ENCODE results near the gene DMGDH. TPM values are rescaled to one million over a fixed set of nuclear protein-coding genes. Genes with fewer than 3 reads are reported as not detected.

Gene DMGDH
- total and polyA plus RNA-seq, 7 experiments from 2014 or later: 0.35 to 2.1 (median 0.68) TPM; not detected in 2

- Histone ChIP-seq H3K27ac (ENCODE audit: low read depth, low read length) (no peak overlapping the region), H3K4me3 (ENCODE audit: low read length) (no peak overlapping the region), H3K9me3 (ENCODE audit: control insufficient read depth in 2 of 3, low read length in 3 of 3) (no peaks in the 10 kb centered on the region), H3K4me1 (ENCODE audit: control insufficient read depth in 2 of 2, insufficient read depth in 2 of 2, low read length in 2 of 2) (no peaks in the 10 kb centered on the region), H3K36me3 (ENCODE audit: control insufficient read depth in 2 of 3, insufficient read depth in 3 of 3, low read length in 3 of 3) (no peaks in the 10 kb centered on the region), H3K27me3 (ENCODE audit: control insufficient read depth in 2 of 2, insufficient read depth in 2 of 2, low read length in 2 of 2) (no peaks in the 10 kb centered on the region)
- intact Hi-C loops (cut with micrococcal nuclease): loop anchor here in 1 of 2 donors (5.0 to 10.0 kb wide), 3 partner anchors 515 to 1062 kb away; no protein-coding TSS in a partner anchor
- CTCF ChIA-PET: interaction anchor here (1.1 to 7.4 kb wide), 4 partner anchors 38 to 112 kb away, joined by 3 to 49 read pairs (median 3); partner anchors contain the start of gene ARSB
- Mint-ChIP-seq H3K9me3 (peaks cover 0 to 5% (median 0%) of the 10 kb centered on the region in 11 donors), H3K4me3 (no peak overlapping the region), H3K27ac (no peak overlapping the region), H3K4me1 (peaks cover 7 to 14% (median 12%) of the 10 kb centered on the region in 7 donors), H3K27me3 (peaks cover 56 to 77% (median 72%) of the 10 kb centered on the region in 5 donors), H3K36me3 (no peaks in the 10 kb centered on the region)
- DNase-seq (no peak), ATAC-seq (no peak)
- POLR2A ChIA-PET: no interaction called here
Measured at GRCh38 chr5:79022771-79023170, 46.7 kb downstream of the DMGDH start.

DNA sequence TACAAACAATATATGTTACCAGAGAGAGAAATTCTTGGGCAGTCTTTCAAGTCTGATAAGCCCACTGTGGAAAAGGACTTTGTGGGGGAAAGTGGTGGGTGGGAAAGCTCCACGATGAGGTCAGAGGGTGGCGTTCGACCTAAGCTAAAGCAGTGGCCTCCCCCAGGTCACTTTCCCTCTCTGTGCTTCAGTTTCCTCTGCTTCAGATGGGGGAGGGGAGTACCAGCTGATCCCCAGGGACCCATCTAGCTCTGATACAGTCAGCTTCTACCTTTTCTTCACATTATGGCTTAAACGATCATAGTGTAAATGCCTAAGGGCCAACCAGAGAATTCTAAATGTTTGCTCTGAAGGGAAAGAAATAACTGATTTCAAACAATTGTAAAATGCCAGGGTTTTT, 47.7 kb downstream of the DMGDH start:
- H3K36me3 ChIP-seq (ENCODE audit: control insufficient read depth in 2 of 3, insufficient read depth in 3 of 3, low read length in 3 of 3): no peaks in the 10 kb centered on the region
- H3K4me3 ChIP-seq (ENCODE audit: low read length): no peak overlapping the region
- H3K27me3 ChIP-seq (ENCODE audit: control insufficient read depth in 2 of 2, insufficient read depth in 2 of 2, low read length in 2 of 2): peaks cover 0 to 3% of the 10 kb centered on the region in 2 donors
- no peak overlapping the region for H3K27ac ChIP-seq (ENCODE audit: low read depth, low read length)
- Mint-ChIP-seq H3K9me3 (peaks cover 0 to 5% (median 0%) of the 10 kb centered on the region in 11 donors), H3K27me3 (peaks cover 56 to 78% (median 67%) of the 10 kb centered on the region in 5 donors), H3K4me1 (peaks cover 7 to 14% (median 12%) of the 10 kb centered on the region in 7 donors), H3K36me3 (no peaks in the 10 kb centered on the region), H3K27ac (no peak overlapping the region), H3K4me3 (no peak overlapping the region)
- ChIA-PET POLR2A (no interaction called here), CTCF (interaction anchor here (0.6 to 7.4 kb wide), 3 partner anchors 31 to 111 kb away, joined by 3 to 49 read pairs (median 3); no protein-coding TSS in a partner anchor)
- no peaks in the 10 kb centered on the region for H3K4me1 ChIP-seq (ENCODE audit: control insufficient read depth in 2 of 2, insufficient read depth in 2 of 2, low read length in 2 of 2)
- intact Hi-C loops (cut with micrococcal nuclease): loop anchor here in 1 of 2 donors (1.0 to 10.0 kb wide), 6 partner anchors 37 to 1063 kb away; partner anchors contain the start of gene ARSB
- DNase-seq: no peak
- no peaks in the 10 kb centered on the region for H3K9me3 ChIP-seq (ENCODE audit: control insufficient read depth in 2 of 3, low read length in 3 of 3)
- ATAC-seq: no peak

GRCh38 chr5:79020861-79021561, 48.5 kb downstream of the DMGDH start:
- POLR2A ChIA-PET: no interaction called here
- ATAC-seq: peak; percentile 79

DNA sequence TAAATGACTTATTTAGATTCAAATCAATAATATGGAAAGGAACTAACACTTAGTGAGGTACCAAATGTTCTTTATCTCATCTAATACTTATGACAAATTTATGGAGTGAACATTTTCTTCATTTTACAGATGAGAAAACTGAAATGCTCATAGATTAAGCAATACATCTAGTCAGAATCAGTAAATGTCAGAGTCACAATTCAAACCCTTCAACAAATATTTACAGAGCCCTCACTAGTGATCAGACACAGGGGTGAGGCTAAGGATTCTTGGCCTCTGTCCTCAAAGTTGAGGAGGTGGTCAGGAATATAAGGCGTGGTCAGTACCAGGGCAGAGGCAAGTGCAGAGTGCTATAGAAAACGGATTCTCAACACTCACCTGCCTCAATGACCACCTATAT, 54.8 kb downstream of the DMGDH start:
- Mint-ChIP-seq H3K4me3 (no peak overlapping the region), H3K9me3 (peaks cover 0 to 25% (median 14%) of the 10 kb centered on the region in 11 donors), H3K4me1 (no peaks in the 10 kb centered on the region), H3K36me3 (peaks cover 0 to 9% (median 0%) of the 10 kb centered on the region in 5 donors), H3K27me3 (peaks cover 29 to 58% (median 34%) of the 10 kb centered on the region in 5 donors), H3K27ac (no peak overlapping the region)
- intact Hi-C loops (cut with micrococcal nuclease): no loop called here
- H3K36me3 ChIP-seq (ENCODE audit: control insufficient read depth in 2 of 3, insufficient read depth in 3 of 3, low read length in 3 of 3): no peaks in the 10 kb centered on the region
- ATAC-seq (no peak), DNase-seq (no peak)
- no peak overlapping the region for H3K4me3 ChIP-seq (ENCODE audit: low read length)
- H3K27ac ChIP-seq (ENCODE audit: low read depth, low read length): no peak overlapping the region
- H3K27me3 ChIP-seq (ENCODE audit: control insufficient read depth in 2 of 2, insufficient read depth in 2 of 2, low read length in 2 of 2): peaks cover 0 to 3% of the 10 kb centered on the region in 2 donors
- CTCF ChIA-PET: no interaction called here
- no peaks in the 10 kb centered on the region for H3K4me1 ChIP-seq (ENCODE audit: control insufficient read depth in 2 of 2, insufficient read depth in 2 of 2, low read length in 2 of 2)
- POLR2A ChIA-PET: no interaction called here
- peaks cover 0 to 11% (median 0%) of the 10 kb centered on the region in 3 experiments for H3K9me3 ChIP-seq (ENCODE audit: control insufficient read depth in 2 of 3, low read length in 3 of 3)

More at GRCh38 chr5:79020861-79021561, 48.5 kb downstream of the DMGDH start:
- peaks cover 7 to 14% (median 12%) of the 10 kb centered on the region in 7 donors for H3K4me1 Mint-ChIP-seq
- H3K9me3 Mint-ChIP-seq: peaks cover 0 to 5% (median 0%) of the 10 kb centered on the region in 11 donors
- Histone ChIP-seq H3K27me3 (ENCODE audit: control insufficient read depth in 2 of 2, insufficient read depth in 2 of 2, low read length in 2 of 2) (peaks cover 0 to 3% of the 10 kb centered on the region in 2 donors), H3K36me3 (ENCODE audit: control insufficient read depth in 2 of 3, insufficient read depth in 3 of 3, low read length in 3 of 3) (no peaks in the 10 kb centered on the region), H3K9me3 (ENCODE audit: control insufficient read depth in 2 of 3, low read length in 3 of 3) (no peaks in the 10 kb centered on the region), H3K27ac (ENCODE audit: low read depth, low read length) (no peak overlapping the region), H3K4me1 (ENCODE audit: control insufficient read depth in 2 of 2, insufficient read depth in 2 of 2, low read length in 2 of 2) (no peaks in the 10 kb centered on the region), H3K4me3 (ENCODE audit: low read length) (no peak overlapping the region)
- peaks cover 56 to 79% (median 63%) of the 10 kb centered on the region in 5 donors for H3K27me3 Mint-ChIP-seq
- peak in 6 of 9 donors; percentile 4 to 25 (median 14) for DNase-seq
- H3K36me3 Mint-ChIP-seq: no peaks in the 10 kb centered on the region
- CTCF ChIA-PET: interaction anchor here (0.6 to 7.4 kb wide), 8 partner anchors 10 to 134 kb away, joined by 3 to 49 read pairs (median 3); no protein-coding TSS in a partner anchor
- peak overlapping the region in 2 of 10 donors; percentile 24 to 44 for H3K4me3 Mint-ChIP-seq
- H3K27ac Mint-ChIP-seq: no peak overlapping the region
- intact Hi-C loops (cut with micrococcal nuclease): loop anchor here in 1 of 2 donors (1.0 to 10.0 kb wide), 6 partner anchors 36 to 1064 kb away; partner anchors contain the start of gene ARSB

DNA sequence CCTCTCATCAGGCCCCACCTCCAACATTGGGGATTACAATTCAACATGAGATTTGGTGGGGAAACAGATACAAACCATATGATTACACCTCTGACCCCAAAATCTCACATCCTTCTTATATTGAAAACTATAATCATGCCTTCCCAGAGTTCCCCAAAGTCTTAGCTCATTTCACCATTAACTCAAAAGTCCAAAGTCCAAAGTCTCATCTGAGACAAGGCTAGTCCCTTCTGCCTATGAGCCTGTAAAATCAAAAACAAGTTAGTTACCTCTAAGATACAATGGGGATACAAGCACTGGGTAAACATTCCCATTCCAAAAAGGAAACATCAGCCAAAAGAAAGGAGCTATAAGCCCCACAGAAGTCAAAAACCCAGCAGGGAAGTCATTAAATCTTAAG, 57.6 kb downstream of the DMGDH start:
- peaks cover 0 to 11% (median 0%) of the 10 kb centered on the region in 3 experiments for H3K9me3 ChIP-seq (ENCODE audit: control insufficient read depth in 2 of 3, low read length in 3 of 3)
- H3K4me1 Mint-ChIP-seq: no peaks in the 10 kb centered on the region
- H3K4me3 Mint-ChIP-seq: no peak overlapping the region
- ATAC-seq: no peak
- ChIA-PET CTCF (no interaction called here), POLR2A (interaction anchor here (0.6 to 0.7 kb wide), 2 partner anchors 10 to 26 kb away, joined by 3 to 4 read pairs; no protein-coding TSS in a partner anchor)
- H3K27me3 ChIP-seq (ENCODE audit: control insufficient read depth in 2 of 2, insufficient read depth in 2 of 2, low read length in 2 of 2): peaks cover 0 to under 1% of the 10 kb centered on the region in 2 donors
- peaks cover 0 to 9% (median 0%) of the 10 kb centered on the region in 5 donors for H3K36me3 Mint-ChIP-seq
- no peak for DNase-seq
- H3K36me3 ChIP-seq (ENCODE audit: control insufficient read depth in 2 of 3, insufficient read depth in 3 of 3, low read length in 3 of 3): no peaks in the 10 kb centered on the region
- H3K4me3 ChIP-seq (ENCODE audit: low read length): no peak overlapping the region
- intact Hi-C loops (cut with micrococcal nuclease): no loop called here
- no peak overlapping the region for H3K27ac ChIP-seq (ENCODE audit: low read depth, low read length)
- H3K9me3 Mint-ChIP-seq: peaks cover 0 to 25% (median 14%) of the 10 kb centered on the region in 11 donors
- peaks cover 23 to 45% (median 29%) of the 10 kb centered on the region in 5 donors for H3K27me3 Mint-ChIP-seq
- H3K27ac Mint-ChIP-seq: no peak overlapping the region
- H3K4me1 ChIP-seq (ENCODE audit: control insufficient read depth in 2 of 2, insufficient read depth in 2 of 2, low read length in 2 of 2): no peaks in the 10 kb centered on the region

GRCh38 chr5:79011219-79011836, 58.1 kb downstream of the DMGDH start:
- no peak overlapping the region for H3K27ac ChIP-seq (ENCODE audit: low read depth, low read length)
- CTCF ChIA-PET: interaction anchor here (0.7 kb wide), 1 partner anchor 9 kb away, joined by 3 read pairs; no protein-coding TSS in a partner anchor
- DNase-seq (no peak), ATAC-seq (no peak)
- POLR2A ChIA-PET: interaction anchor here (0.7 kb wide), 1 partner anchor 10 kb away, joined by 3 read pairs; no protein-coding TSS in a partner anchor
- Mint-ChIP-seq H3K4me1 (no peaks in the 10 kb centered on the region), H3K4me3 (no peak overlapping the region), H3K27me3 (peaks cover 25 to 43% (median 27%) of the 10 kb centered on the region in 5 donors), H3K36me3 (peaks cover 0 to 9% (median 0%) of the 10 kb centered on the region in 5 donors), H3K27ac (no peak overlapping the region), H3K9me3 (peaks cover 0 to 25% (median 14%) of the 10 kb centered on the region in 11 donors)
- H3K36me3 ChIP-seq (ENCODE audit: control insufficient read depth in 2 of 3, insufficient read depth in 3 of 3, low read length in 3 of 3): no peaks in the 10 kb centered on the region
- H3K27me3 ChIP-seq (ENCODE audit: control insufficient read depth in 2 of 2, insufficient read depth in 2 of 2, low read length in 2 of 2): no peaks in the 10 kb centered on the region
- intact Hi-C loops (cut with micrococcal nuclease): no loop called here
- H3K9me3 ChIP-seq (ENCODE audit: control insufficient read depth in 2 of 3, low read length in 3 of 3): peaks cover 0 to 11% (median 0%) of the 10 kb centered on the region in 3 experiments
- no peak overlapping the region for H3K4me3 ChIP-seq (ENCODE audit: low read length)
- H3K4me1 ChIP-seq (ENCODE audit: control insufficient read depth in 2 of 2, insufficient read depth in 2 of 2, low read length in 2 of 2): no peaks in the 10 kb centered on the region
